WTC11 (cell line): ENCODE data around the gene EIF6. TPM values are rescaled to one million over a fixed set of nuclear protein-coding genes. Genes with fewer than 3 reads are reported as not detected.

Experiments
- ATAC-seq: fragments of 200-7000 bp; cut with Tn5 transposase; 2 replicates; pipeline ENCODE4 v1.10.0; 2021; ENCODE audit warnings: mild to moderate bottlenecking, moderate library complexity
- CTCF ChIA-PET: fragments of 300-600 bp; sonication (Branson Sonifier 250); formaldehyde crosslinking; loops from one replicate; lab custom pipeline; 2021; ENCODE audit warnings: antibody characterized with exemption; lab: Charles Lee
- POLR2A ChIA-PET: fragments of 350-600 bp; sonication (Branson Sonifier 250); formaldehyde crosslinking; loops from one replicate; lab custom pipeline; 2021; ENCODE audit warnings: antibody characterized with exemption; lab: Charles Lee
- DNase-seq: peaks from one replicate; pipeline ENCODE4 v3.0.0; 2021; ENCODE audit warnings: low spot score
- H3K27ac Mint-ChIP-seq: 2 replicates; pipeline ENCODE4 v1.8.0; 2021; ENCODE audit warnings: mixed read lengths
- H3K27me3 Mint-ChIP-seq: 2 replicates; pipeline ENCODE4 v1.8.0; 2021; ENCODE audit warnings: low read depth, mild to moderate bottlenecking, moderate library complexity, mixed read lengths
- H3K36me3 Mint-ChIP-seq: 2 replicates; pipeline ENCODE4 v1.8.0; 2021; ENCODE audit warnings: mixed read lengths
- H3K4me1 Mint-ChIP-seq: 2 replicates; pipeline ENCODE4 v1.8.0; 2022; ENCODE audit warnings: mixed read lengths
- H3K4me3 Mint-ChIP-seq: 2 replicates; pipeline ENCODE4 v1.8.0; 2021; ENCODE audit warnings: mild to moderate bottlenecking, moderate library complexity, mixed read lengths
- H3K9me3 Mint-ChIP-seq: 2 replicates; pipeline ENCODE4 v1.8.0; 2021; ENCODE audit warnings: mixed read lengths
- AFF4 ChIP-seq: sonication (generic); formaldehyde crosslinking; IDR thresholded peaks from 2 replicates; pipeline ENCODE4 v1.8.1; 2023; ENCODE audit warnings: mild to moderate bottlenecking, missing genetic modification reagents, borderline replicate concordance
- ELF4 ChIP-seq: sonication (generic); formaldehyde crosslinking; IDR thresholded peaks from 2 replicates; pipeline ENCODE4 v1.8.1; 2022; ENCODE audit warnings: low read depth, mild to moderate bottlenecking, moderate library complexity, missing genetic modification reagents
- ETV6 ChIP-seq: sonication (generic); formaldehyde crosslinking; IDR thresholded peaks from 2 replicates; pipeline ENCODE4 v1.8.1; 2022; ENCODE audit warnings: mild to moderate bottlenecking, missing genetic modification reagents
- GABPB1 ChIP-seq: sonication (generic); formaldehyde crosslinking; IDR thresholded peaks from 2 replicates; pipeline ENCODE4 v1.8.1; 2023; ENCODE audit warnings: mild to moderate bottlenecking, missing genetic modification reagents
- IRF2 ChIP-seq: sonication (generic); formaldehyde crosslinking; IDR thresholded peaks from 2 replicates; pipeline ENCODE4 v1.8.0; 2022; ENCODE audit warnings: low read depth, missing genetic modification reagents, borderline replicate concordance
- PRRX2 ChIP-seq: fragments of 250-450 bp; sonication (Bioruptor Pico); IDR thresholded peaks from 2 replicates; pipeline ENCODE4 v1.8.0; 2021; ENCODE audit warnings: mild to moderate bottlenecking
- ZMAT4 ChIP-seq: fragments of 250-450 bp; sonication (Bioruptor Pico); IDR thresholded peaks from 2 replicates; pipeline ENCODE4 v1.9.0; 2021; ENCODE audit warnings: mild to moderate bottlenecking
- ZNF232 ChIP-seq: sonication (generic); formaldehyde crosslinking; IDR thresholded peaks from 2 replicates; pipeline ENCODE4 v1.8.0; 2022; ENCODE audit warnings: mild to moderate bottlenecking, missing genetic modification reagents
- ZNF425 ChIP-seq: fragments of 250-450 bp; sonication (Bioruptor Pico); conservative IDR thresholded peaks from 2 replicates; pipeline ENCODE4 v1.9.0; 2021; ENCODE audit warnings: mild to moderate bottlenecking
- total RNA-seq: library from RNA; stranded (reverse); gene quantifications from 3 replicates; pipeline ENCODE4 v1.2.3, GENCODE V29; 2021
- TF ChIP-seq, protein P1 (sequence below): fragments of 250-450 bp; sonication (Bioruptor Pico); IDR thresholded peaks from 2 replicates; pipeline ENCODE4 v2.1.2; 2022; ENCODE audit warnings: mild to moderate bottlenecking, moderate library complexity
- TF ChIP-seq, protein P2 (sequence below): sonication (generic); formaldehyde crosslinking; IDR thresholded peaks from 2 replicates; pipeline ENCODE4 v1.8.1; 2022; ENCODE audit warnings: mild to moderate bottlenecking, missing genetic modification reagents, moderate library complexity, borderline replicate concordance

Gene EIF6
- total RNA-seq, 1 experiment from 2014 or later: 157 TPM

DNA sequence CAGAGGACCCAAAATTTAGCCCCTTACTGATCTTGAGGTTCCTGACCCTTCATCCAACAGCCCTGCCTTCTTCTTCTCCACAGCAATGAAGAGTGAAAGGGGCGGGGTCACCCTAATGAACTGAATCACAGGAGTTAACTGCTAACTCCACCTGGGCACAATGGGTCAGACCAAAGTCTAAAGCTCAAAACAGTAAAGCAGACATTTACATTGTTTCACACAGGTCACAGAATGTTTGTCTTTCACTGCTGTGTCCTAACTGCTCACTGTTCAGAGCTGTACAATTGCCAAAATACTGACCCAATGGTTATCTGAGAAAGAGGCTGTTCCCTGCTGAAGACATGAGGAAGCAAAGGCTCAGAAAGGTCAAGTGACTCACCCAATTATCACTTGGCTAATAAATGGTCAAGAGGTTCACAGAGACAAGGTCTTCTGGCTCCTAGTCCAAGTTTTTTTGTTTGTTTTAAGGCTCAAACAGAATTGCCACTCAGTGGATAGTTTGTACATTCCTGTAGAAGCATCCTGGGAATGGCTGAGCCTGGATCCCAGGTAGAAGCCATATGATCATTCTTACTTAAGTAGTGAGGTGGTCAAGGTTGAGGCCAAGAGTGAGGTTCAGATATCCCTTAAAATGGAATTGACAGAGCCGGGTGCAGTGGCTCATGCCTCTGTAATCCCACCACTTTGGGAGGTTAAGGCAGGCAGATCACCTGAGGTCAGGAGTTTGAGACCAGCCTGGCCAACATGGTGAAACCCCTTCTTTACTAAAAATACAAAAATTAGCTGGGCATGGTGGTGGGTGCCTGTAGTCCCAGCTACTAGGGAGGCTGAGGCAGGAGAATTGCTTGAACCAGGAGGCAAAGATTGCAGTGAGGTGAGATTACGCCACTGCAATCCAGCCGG, 42.8 kb upstream of the EIF6 start:
- CTCF ChIA-PET: interaction anchor here (1.2 kb wide), 1 partner anchor 24 kb away, joined by 3 read pairs; no protein-coding TSS in a partner anchor
- Mint-ChIP-seq H3K4me3 (no peak overlapping the region), H3K4me1 (peaks cover 11% of the 10 kb centered on the region; the same call in 1 of the 2 replicates), H3K36me3 (no peaks in the 10 kb centered on the region), H3K9me3 (no peaks in the 10 kb centered on the region), H3K27ac (no peak overlapping the region), H3K27me3 (no peaks in the 10 kb centered on the region)
- peak; percentile 73 for TF ChIP-seq GABPB1
- TF ChIP-seq ZMAT4 (CRISPR knock-in tag): no peak
- ATAC-seq: no peak
- DNase-seq: no peak
- POLR2A ChIA-PET: no interaction called here

DNA sequence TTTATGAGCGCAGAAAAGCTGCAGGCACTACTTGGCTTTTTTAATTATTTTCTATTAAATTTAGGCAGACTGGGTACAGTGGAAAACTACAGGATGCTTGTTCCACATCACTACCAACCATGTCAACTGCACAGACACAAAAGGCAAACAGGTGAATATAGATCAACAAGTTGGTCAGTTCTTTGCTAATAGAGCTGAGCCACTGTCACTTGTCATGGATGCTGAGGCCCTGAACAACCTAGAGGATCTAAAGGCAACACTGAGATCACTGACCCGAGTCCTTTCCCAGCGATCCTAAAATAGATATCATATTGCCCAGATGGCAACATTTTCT, 42.1 kb upstream of the EIF6 start:
- no peak overlapping the region for H3K4me3 Mint-ChIP-seq
- DNase-seq (no peak), ATAC-seq (no peak)
- H3K4me1 Mint-ChIP-seq: peaks cover 11% of the 10 kb centered on the region; the same call in 1 of the 2 replicates
- TF ChIP-seq ZNF425 (CRISPR knock-in tag) (no peak), PRRX2 (no peak)
- TF ChIP-seq, protein P1, sequence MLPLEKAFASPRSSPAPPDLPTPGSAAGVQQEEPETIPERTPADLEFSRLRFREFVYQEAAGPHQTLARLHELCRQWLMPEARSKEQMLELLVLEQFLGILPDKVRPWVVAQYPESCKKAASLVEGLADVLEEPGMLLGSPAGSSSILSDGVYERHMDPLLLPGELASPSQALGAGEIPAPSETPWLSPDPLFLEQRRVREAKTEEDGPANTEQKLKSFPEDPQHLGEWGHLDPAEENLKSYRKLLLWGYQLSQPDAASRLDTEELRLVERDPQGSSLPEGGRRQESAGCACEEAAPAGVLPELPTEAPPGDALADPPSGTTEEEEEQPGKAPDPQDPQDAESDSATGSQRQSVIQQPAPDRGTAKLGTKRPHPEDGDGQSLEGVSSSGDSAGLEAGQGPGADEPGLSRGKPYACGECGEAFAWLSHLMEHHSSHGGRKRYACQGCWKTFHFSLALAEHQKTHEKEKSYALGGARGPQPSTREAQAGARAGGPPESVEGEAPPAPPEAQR (CRISPR knock-in tag): no peak
- POLR2A ChIA-PET: no interaction called here
- H3K9me3 Mint-ChIP-seq: no peaks in the 10 kb centered on the region
- H3K36me3 Mint-ChIP-seq: no peaks in the 10 kb centered on the region
- H3K27me3 Mint-ChIP-seq: no peaks in the 10 kb centered on the region
- H3K27ac Mint-ChIP-seq: no peak overlapping the region
- CTCF ChIA-PET: interaction anchor here (1.2 kb wide), 1 partner anchor 23 kb away, joined by 3 read pairs; no protein-coding TSS in a partner anchor

DNA sequence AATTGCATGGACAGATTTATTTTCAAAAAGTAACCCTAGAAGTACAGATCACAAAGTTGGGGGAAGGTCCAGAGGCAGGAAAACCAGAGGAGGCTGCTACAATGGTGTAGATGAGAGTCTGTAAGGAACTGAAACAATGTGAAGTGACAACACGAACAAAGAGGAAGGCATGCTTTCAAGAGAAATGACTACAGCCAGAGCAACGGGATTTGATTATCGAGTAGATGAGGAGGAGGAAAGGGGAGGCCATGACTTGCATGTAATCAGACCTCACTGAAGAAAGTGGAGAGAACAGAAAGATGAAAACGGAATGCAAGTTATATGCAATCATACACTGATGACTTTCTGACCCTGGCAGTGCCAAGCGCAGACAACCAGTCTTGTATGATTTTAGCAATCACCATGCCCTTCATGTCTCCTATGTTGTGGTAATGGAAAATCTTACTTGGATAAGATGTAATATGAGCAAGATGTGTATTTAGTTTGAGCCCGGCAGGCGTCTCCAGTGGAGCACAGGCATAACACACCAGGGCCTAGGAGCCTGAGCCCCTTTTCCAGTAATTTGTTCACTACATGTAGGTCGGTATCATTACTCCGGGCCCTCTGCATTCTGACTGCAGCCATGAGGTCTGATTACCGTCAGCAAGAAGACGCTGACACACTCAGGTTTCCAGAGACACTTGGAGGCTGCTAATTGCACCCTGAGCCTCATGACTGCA, 41.6 kb upstream of the EIF6 start:
- Mint-ChIP-seq H3K4me3 (no peak overlapping the region), H3K27me3 (no peaks in the 10 kb centered on the region), H3K9me3 (no peaks in the 10 kb centered on the region), H3K27ac (0 out of 2 replicates have a peak overlapping the region, but pooled peaks have one; percentile 4), H3K4me1 (peaks cover 11% of the 10 kb centered on the region; the same call in 1 of the 2 replicates), H3K36me3 (no peaks in the 10 kb centered on the region)
- POLR2A ChIA-PET: interaction anchor here (0.6 kb wide), 1 partner anchor 159 kb away, joined by 5 read pairs; no protein-coding TSS in a partner anchor
- no peak for TF ChIP-seq IRF2 (CRISPR knock-in tag)
- TF ChIP-seq ETV6 (CRISPR knock-in tag): no peak
- TF ChIP-seq ZNF232 (CRISPR knock-in tag): no peak
- TF ChIP-seq, protein P2, sequence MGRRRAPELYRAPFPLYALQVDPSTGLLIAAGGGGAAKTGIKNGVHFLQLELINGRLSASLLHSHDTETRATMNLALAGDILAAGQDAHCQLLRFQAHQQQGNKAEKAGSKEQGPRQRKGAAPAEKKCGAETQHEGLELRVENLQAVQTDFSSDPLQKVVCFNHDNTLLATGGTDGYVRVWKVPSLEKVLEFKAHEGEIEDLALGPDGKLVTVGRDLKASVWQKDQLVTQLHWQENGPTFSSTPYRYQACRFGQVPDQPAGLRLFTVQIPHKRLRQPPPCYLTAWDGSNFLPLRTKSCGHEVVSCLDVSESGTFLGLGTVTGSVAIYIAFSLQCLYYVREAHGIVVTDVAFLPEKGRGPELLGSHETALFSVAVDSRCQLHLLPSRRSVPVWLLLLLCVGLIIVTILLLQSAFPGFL (CRISPR knock-in tag): no peak
- no peak for TF ChIP-seq ELF4 (CRISPR knock-in tag)
- no peak for TF ChIP-seq AFF4 (CRISPR knock-in tag)
- CTCF ChIA-PET: interaction anchor here (0.7 to 1.4 kb wide), 3 partner anchors 19 to 665 kb away, joined by 3 read pairs; no protein-coding TSS in a partner anchor
- ATAC-seq: no peak
- no peak for DNase-seq
